GM18505 (cell line): ENCODE data around the gene PTCH2.
"Not testable (repeated sequence)": the region's sequence is repeated elsewhere in the genome, so short reads cannot be mapped to it uniquely, and the experiment has no call there.

Experiments used
- ATAC-seq: cut with Tn5 transposase; IDR thresholded peaks from one replicate; pipeline ENCODE4 v1.9.1; 2021; ENCODE audit not compliant: unreplicated experiment
- POLR2A ChIP-seq: IDR thresholded peaks from 4 replicates; pipeline ENCODE4 v1.6.1; 2011; ENCODE audit warnings: borderline replicate concordance; ENCODE audit not compliant: insufficient read depth, insufficient read length; ENCODE audit errors: extremely low read depth

Gene PTCH2

GRCh38 chr1:44807364-44808062, 35.5 kb downstream of the PTCH2 start:
- peak; percentile 34 for ATAC-seq
- peak; percentile 45 for TF ChIP-seq POLR2A

GRCh38 chr1:44806704-44807363, 36.2 kb downstream of the PTCH2 start, which contains the start of gene DYNLT4:
DYNLT4 (minus strand) TSS chr1:44807351; CDS start chr1:44806668, 683 bp downstream.
- TF ChIP-seq POLR2A: no peak
- ATAC-seq: no peak

- TF ChIP-seq POLR2A: no peak
- ATAC-seq: no peak
These were observed 36.9 kb downstream of the PTCH2 start for GRCh38 chr1:44806025-44806703.

- ATAC-seq: no peak
- no peak for TF ChIP-seq POLR2A
These were observed 37.6 kb downstream of the PTCH2 start for GRCh38 chr1:44805311-44806024.

- ATAC-seq: no peak
- no peak for TF ChIP-seq POLR2A
These were observed 39.5 kb downstream of the PTCH2 start for GRCh38 chr1:44803312-44804095.

- no peak for ATAC-seq
- TF ChIP-seq POLR2A: no peak
These were observed 40.1 kb downstream of the PTCH2 start for GRCh38 chr1:44803062-44803311.

- no peak for ATAC-seq
- no peak for TF ChIP-seq POLR2A
These were observed 40.6 kb downstream of the PTCH2 start for GRCh38 chr1:44802306-44803061.

- no peak for ATAC-seq
- TF ChIP-seq POLR2A: no peak
These were observed 41.4 kb downstream of the PTCH2 start for GRCh38 chr1:44801491-44802305.

GRCh38 chr1:44799770-44800584, 43.1 kb downstream of the PTCH2 start, which contains the start of gene PLK3:
PLK3 (plus strand) TSS chr1:44800377; CDS start chr1:44800464, 87 bp downstream.
- TF ChIP-seq POLR2A: peak; percentile 95
- ATAC-seq: peak; percentile 79

GRCh38 chr1:44798481-44799365, 44.3 kb downstream of the PTCH2 start:
- ATAC-seq: no peak
- no peak for TF ChIP-seq POLR2A

GRCh38 chr1:44797886-44798285, 45.2 kb downstream of the PTCH2 start:
- ATAC-seq: not testable (repeated sequence)
